GM19025 (cell line): ENCODE data around the gene PLCH2.
"Not testable (repeated sequence)": the region's sequence is repeated elsewhere in the genome, so short reads cannot be mapped to it uniquely, and the experiment has no call there.

ENCODE experiments used
- ATAC-seq: cut with Tn5 transposase; IDR thresholded peaks from one replicate; pipeline ENCODE4 v1.9.1; 2021; ENCODE audit warnings: mild to moderate bottlenecking, low read depth, moderate library complexity; ENCODE audit not compliant: unreplicated experiment

The PLCH2 gene

GRCh38 chr1:2459102-2459753 lies 16.9 kb upstream of the PLCH2 start:
- ATAC-seq, result not testable (repeated sequence)

GRCh38 chr1:2459757-2460156 lies 16.3 kb upstream of the PLCH2 start:
- ATAC-seq, result no peak

GRCh38 chr1:2460203-2460602 lies 15.9 kb upstream of the PLCH2 start:
- no peak for ATAC-seq

- ATAC-seq, result no peak
These were observed 14.9 kb upstream of the PLCH2 start for GRCh38 chr1:2460996-2461751.

- no peak for ATAC-seq
These were observed 13.3 kb upstream of the PLCH2 start for GRCh38 chr1:2462819-2463218.

GRCh38 chr1:2463396-2463795 lies 12.7 kb upstream of the PLCH2 start:
- no peak for ATAC-seq

GRCh38 chr1:2465371-2466269 lies 10.5 kb upstream of the PLCH2 start:
- no peak for ATAC-seq

GRCh38 chr1:2466270-2466665 lies 9.8 kb upstream of the PLCH2 start:
- no peak for ATAC-seq

GRCh38 chr1:2466958-2467554 lies 9.0 kb upstream of the PLCH2 start:
- no peak for ATAC-seq

GRCh38 chr1:2468041-2468472 lies 8.0 kb upstream of the PLCH2 start:
- no peak for ATAC-seq

- no peak for ATAC-seq
These were observed 7.5 kb upstream of the PLCH2 start for GRCh38 chr1:2468540-2468939.

GRCh38 chr1:2469103-2469940 lies 6.8 kb upstream of the PLCH2 start:
- no peak for ATAC-seq

- ATAC-seq, result no peak
These were observed 5.6 kb upstream of the PLCH2 start for GRCh38 chr1:2470290-2471158.

- ATAC-seq, result no peak
These were observed 5.0 kb upstream of the PLCH2 start for GRCh38 chr1:2471159-2471471.

GRCh38 chr1:2471587-2472001 lies 4.5 kb upstream of the PLCH2 start:
- ATAC-seq, result no peak

GRCh38 chr1:2472109-2472508 lies 4.0 kb upstream of the PLCH2 start:
- no peak for ATAC-seq

- ATAC-seq, result no peak
These were observed 3.4 kb upstream of the PLCH2 start for GRCh38 chr1:2472561-2473177.

- ATAC-seq, result no peak
These were observed 2.9 kb upstream of the PLCH2 start for GRCh38 chr1:2473198-2473597.
